ENCODE measurements around the gene ZNF654.
A peak's percentile ranks its signal among the peaks of the same experiment; 100 is the strongest.
"Not testable (repeated sequence)": the region's sequence is repeated elsewhere in the genome, so short reads cannot be mapped to it uniquely, and the experiment has no call there.

The ZNF654 gene

DNA sequence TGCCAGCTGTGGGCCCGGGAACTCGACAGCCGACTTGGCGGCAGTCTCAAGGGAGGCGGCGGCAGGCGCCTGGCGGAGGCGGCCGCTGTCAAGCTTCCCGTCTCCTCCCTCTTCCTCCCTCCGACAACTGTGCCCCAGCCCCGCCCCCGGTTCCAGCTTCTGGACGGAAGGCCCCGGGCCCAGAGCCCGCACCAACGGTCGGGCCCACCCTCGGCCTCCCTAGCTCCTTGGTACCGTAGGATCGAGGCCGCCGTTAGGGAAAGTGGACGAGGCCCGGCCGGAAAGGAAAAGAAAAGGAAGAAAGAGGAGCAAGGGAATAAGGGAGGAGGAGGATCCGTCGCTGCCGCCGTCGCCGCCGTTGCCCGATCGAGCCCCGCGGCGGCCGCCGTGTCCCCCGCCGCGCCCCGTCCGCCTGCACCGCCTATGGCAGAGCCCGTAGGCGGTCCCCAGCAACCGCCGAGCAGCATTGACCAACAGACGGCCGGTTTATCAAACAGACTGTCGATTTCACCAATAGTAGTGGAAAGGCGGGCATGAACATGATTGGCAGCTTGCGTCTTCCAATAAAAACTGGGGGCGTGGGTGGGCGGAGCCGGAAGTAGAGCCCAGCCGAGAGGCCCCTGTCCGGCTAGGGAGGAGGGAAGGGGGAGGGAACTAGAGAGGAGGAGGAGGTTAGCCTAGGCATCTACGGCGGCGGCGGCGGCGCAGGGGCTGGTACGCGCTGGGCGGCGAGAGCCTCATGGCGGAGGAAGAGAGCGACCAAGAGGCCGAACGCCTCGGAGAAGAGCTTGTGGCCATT lies at the start of gene ZNF654, which contains the start of gene CGGBP1:
TSS of gene ZNF654 (plus strand) at position 675 of the 799 bp plus-strand sequence. CDS start at position 740, 65 bp downstream.
TSS of gene CGGBP1 (minus strand) at position 425 of the 799 bp plus-strand sequence. CDS start 3,029 bp downstream, outside the sequence.
- peak; percentile 98 for DNase-seq

DNA sequence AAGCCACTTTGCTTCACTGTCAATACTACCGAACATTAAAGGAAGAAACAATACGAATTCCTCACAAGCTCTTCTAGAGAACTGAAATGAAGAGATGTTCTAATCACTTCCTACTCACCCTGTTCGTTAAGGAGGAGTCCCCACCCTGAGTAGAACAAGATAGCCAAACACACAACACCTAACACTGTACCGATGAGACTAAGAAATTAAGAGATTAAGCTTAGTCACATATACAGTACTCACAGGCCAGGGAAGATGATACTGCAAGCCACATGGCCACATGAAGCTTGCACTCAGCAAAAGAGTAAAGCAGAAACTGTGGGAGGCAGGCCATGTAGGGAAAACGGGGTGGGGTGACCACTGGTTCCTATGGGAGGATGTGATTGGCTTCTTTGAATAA lies 48.2 kb upstream of the ZNF654 start:
- DNase-seq = no peak

GRCh38 chr3:88013592-88013991 lies 45.5 kb upstream of the ZNF654 start:
- DNase-seq = no peak

- DNase-seq = not testable (repeated sequence)
Observed at GRCh38 chr3:88015656-88016055, 43.4 kb upstream of the ZNF654 start.

- no peak for DNase-seq
Observed at GRCh38 chr3:88019024-88019423, 40.0 kb upstream of the ZNF654 start.

GRCh38 chr3:88025001-88025552 lies 34.0 kb upstream of the ZNF654 start:
- DNase-seq = no peak

DNA sequence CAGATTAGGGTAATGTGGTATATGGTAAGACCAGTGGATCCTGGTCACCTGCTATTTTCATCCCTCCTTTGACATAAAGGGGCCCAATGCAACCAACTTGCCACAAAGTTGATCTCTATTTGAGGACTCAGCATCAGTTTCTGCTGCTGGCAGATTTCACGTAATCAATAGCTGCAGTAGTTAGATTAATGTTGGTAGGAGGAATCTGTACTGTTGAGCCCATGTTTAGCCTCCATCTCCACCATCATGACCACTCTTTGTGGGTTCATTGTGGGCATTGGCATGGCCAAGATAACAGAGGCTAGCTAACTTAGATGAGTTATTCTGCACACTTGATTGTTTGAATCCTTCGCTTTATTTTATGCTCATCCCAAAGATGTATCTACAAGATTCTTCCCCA lies 30.2 kb upstream of the ZNF654 start:
- DNase-seq = no peak

- DNase-seq = no peak
Observed at GRCh38 chr3:88030210-88030609, 28.8 kb upstream of the ZNF654 start.

DNA sequence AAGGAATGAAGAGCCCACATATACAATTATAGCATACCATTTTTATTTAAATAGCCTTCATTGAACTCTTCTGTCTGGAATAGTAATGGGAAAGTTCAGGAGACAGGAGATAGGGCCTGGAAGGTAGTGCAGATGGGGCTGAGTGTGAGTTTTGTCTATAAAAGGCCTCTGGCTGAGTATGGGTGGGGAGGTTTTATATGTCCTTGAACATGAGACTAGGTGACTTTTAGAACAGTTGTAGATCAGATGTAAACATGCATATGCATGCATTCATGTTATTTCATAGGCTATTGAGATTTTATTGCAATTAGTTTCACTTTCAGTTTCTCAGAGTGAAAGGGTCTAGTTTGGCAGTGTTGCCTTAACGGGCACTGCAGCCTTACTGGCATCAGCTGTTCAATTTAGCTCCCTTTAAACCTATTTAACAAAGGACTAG lies 27.4 kb upstream of the ZNF654 start:
- peak; percentile 51 for DNase-seq

GRCh38 chr3:88032245-88032644 lies 26.8 kb upstream of the ZNF654 start:
- DNase-seq = no peak

- no peak for DNase-seq
Observed at GRCh38 chr3:88033079-88033478, 26.0 kb upstream of the ZNF654 start.

DNA sequence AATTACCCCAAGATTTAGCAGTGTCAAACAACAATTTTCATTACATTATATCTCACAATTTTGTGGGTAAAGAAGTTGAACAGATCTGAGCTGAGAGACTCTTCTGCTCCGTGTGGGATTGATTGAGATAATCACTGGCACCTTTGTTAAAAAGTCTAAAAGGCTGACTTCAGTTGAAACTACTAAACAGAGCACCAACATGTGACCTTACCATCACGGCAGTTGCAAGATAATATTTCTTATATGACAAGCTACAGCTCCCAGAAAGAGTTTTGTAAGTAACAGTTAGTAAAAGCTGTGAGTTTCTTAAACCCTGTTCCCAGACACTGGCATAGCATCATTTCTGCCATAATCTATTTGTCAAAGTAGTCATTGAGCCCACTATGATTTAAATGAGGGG lies 25.2 kb upstream of the ZNF654 start:
- no peak for DNase-seq

- DNase-seq = no peak
Observed at GRCh38 chr3:88034491-88035275, 24.4 kb upstream of the ZNF654 start.

GRCh38 chr3:88036221-88036620 lies 22.8 kb upstream of the ZNF654 start:
- no peak for DNase-seq

DNA sequence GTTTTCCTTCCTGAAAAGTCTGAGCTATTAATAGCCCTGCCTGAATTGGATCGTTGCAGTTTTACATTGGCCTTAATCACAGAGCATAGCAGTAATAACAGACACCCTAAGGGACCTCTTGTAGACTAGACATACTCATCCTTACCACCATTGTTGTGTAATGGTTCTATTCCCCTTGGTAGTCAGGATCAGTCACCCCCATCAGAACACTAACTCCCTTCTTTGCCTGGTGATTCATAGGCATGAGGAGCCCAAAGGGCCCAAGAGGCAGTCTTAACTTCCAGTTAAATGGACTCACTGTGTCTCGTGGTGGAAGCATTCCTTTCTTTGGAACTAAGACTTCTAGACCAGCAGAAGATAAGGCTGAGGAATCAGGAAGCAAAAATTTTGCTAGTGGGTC lies 20.5 kb upstream of the ZNF654 start:
- no peak for DNase-seq

GRCh38 chr3:88040529-88040928 lies 18.5 kb upstream of the ZNF654 start:
- no peak for DNase-seq

GRCh38 chr3:88041005-88041404 lies 18.1 kb upstream of the ZNF654 start:
- DNase-seq = no peak

GRCh38 chr3:88044411-88044810 lies 14.6 kb upstream of the ZNF654 start:
- no peak for DNase-seq

DNA sequence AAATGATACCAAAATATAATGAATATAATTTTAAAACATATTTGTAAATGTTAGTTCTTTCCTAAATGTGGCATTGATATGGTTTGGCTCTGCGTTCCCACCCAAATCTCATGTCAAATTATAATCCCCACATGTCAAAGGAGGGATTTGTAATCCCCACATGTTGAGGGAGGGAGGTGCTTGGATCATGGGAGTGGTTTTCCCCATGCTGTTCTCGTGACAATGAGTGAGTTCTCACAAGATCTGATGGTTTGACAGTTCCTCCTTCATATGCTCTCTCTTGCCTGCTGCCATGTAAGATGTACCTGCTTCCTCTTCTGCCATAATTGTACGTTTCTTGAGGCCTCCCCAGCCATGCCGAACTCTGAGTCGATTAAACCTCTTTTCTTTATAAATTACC lies 12.3 kb upstream of the ZNF654 start:
- no peak for DNase-seq

DNA sequence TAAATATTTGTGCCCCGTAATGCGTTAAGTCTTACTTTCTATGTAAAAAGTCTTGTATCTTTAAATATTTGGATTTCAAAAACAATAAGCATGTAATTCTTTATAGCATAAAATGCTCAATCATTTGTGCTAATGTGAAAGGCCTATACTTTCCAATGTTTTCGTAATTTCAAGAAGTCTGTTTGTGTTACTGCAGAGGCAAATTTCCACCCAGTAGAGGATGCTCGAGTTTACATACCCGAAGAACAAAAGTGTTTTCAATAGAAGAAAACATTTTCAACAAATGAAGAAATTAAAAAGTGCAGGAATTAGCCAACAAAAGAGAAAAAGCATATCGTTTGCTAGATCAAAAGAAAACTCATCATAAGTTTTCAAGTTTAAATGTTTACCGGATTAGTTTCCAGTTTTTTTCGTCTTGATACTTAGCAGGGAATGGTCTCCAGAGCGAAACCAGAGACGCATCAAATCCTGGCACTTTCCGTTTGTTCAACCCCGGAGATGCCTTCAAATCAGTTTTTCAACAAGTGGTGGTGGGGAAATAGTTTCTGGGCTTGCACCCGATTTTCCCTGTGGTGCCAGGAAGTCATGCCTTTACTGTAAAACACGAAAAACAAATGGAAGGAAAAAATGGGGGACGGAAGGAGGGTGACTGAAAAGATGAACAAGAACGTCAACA lies 1.3 kb upstream of the ZNF654 start:
- DNase-seq = no peak

DNA sequence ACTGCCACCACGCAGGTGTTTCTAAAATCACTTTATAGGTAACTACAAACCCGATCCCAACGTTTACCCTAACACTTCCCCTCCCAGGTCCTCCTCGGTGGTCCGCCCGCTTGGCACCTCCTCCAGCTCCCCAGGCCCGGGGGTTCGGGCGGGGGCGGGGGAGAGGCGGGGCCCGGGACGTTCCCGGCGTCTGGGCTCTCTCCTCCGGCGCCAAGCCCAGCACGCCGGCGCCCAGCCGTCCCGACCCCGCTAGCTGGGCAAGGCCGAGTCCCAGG lies 812 bp upstream of the ZNF654 start:
- no peak for DNase-seq

DNA sequence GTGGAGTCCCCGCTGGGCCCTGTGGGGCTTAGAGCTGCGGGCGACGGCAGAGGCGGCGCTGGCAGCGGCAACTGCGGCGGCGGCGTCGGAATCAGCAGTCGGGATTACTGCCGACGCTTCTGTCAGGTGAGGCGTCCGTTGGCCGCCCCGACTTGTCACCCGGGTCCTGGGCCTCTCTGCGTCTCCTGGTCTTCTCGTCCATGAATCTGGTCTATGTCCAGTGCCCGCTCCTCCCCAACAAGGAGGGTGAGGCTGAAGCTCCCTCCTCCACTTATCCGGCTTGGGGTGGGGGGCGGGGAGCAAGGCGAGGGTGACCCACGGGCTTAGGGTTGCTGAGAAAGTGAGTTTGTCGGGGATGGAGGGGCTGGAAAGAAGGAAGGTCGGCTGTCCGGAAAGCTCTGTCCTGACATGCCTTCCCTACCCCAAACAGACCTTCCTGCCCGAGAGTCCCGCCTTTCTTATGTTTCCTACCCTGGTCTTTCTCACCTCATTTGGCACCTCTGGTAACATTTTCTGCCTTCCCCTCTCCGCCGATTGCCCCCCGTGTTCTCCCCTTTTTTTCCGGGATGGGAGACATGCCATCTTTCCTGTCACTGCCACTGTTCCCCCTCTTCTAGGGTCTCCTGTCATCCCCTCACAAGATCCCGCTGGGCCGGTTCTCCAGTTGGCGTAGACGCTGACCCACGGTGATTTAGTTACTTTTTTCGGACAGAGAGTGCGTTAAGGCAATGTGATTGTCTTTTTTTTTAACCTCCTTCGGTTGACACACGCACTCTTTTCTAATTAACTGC lies 520 bp downstream of the ZNF654 start:
- no peak for DNase-seq

DNA sequence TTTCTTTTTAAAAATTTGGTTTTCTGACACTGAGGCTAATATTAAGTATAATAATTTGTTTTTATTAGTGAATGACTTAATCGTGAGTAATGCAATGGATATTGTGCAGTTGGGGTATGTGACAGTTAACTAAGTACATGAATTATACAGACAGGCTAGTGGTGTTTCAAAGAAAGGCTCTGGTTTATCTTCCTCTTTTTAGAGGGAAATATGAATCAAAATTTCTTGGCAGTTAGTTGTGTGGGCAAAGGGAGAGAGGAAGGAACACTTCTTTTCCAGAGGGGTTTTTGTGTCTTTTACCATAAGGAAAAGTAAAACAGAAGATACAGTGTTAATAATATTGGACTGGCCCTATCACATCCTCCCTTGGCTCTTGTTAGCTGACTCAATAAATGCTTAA lies 2.7 kb downstream of the ZNF654 start:
- no peak for DNase-seq
